Lower lobe of right lung (tissue), 2 donors: ENCODE results near the gene TEKT5. TPM values are rescaled to one million over a fixed set of nuclear protein-coding genes. Genes with fewer than 3 reads are reported as not detected.
A peak's percentile ranks its signal among the peaks of the same experiment; 100 is the strongest.

Experiments used
- ATAC-seq, 2 donors: fragments of 200-7000 bp; cut with Tn5 transposase; one replicate each; pipeline ENCODE4 v1.9.1; 2020 to 2022; ENCODE audit warnings: mild to moderate bottlenecking in 2 of 2, moderate library complexity in 2 of 2
- DNase-seq: peaks from one replicate; pipeline ENCODE4 v3.0.0-alpha.2; 2020
- H3K27ac ChIP-seq: fragments of 200-600 bp; one replicate; pipeline ENCODE4 v1.8.0; 2022
- H3K27me3 ChIP-seq: fragments of 200-600 bp; one replicate; pipeline ENCODE4 v1.8.0; 2022; ENCODE audit warnings: low read depth
- H3K36me3 ChIP-seq: fragments of 200-600 bp; one replicate; pipeline ENCODE4 v1.8.0; 2022; ENCODE audit warnings: mild to moderate bottlenecking
- H3K4me1 ChIP-seq: fragments of 200-600 bp; one replicate; pipeline ENCODE4 v1.8.0; 2022
- H3K4me3 ChIP-seq: fragments of 200-600 bp; one replicate; pipeline ENCODE4 v1.8.0; 2022; ENCODE audit warnings: mild to moderate bottlenecking
- H3K9me3 ChIP-seq: fragments of 200-600 bp; one replicate; pipeline ENCODE4 v1.8.0; 2022
- intact Hi-C: fragments of 100-400 bp; cut with DNase I; formaldehyde crosslinking; loops from one replicate; pipeline ENCODE4 v1.11.0; 2022
- total RNA-seq: library from RNA; stranded (reverse); fragmentation: NEBNext Ultra II Directional; extraction: Animal tissue kit (Norgen Biotek cat#: 25700); gene quantifications from one replicate; pipeline ENCODE4 v1.2.1, GENCODE V29; 2021
- TF ChIP-seq, protein P1 (sequence below): fragments of 200-600 bp; IDR thresholded peaks from one replicate; pipeline ENCODE4 v1.8.0; 2022; ENCODE audit warnings: antibody characterized with exemption, mild to moderate bottlenecking
- donor health status: DM: no; HTN: yes; CAD: no; lungs with severe emphysema.

Gene TEKT5
- total RNA-seq, 1 donor from 2014 or later: not detected

DNA sequence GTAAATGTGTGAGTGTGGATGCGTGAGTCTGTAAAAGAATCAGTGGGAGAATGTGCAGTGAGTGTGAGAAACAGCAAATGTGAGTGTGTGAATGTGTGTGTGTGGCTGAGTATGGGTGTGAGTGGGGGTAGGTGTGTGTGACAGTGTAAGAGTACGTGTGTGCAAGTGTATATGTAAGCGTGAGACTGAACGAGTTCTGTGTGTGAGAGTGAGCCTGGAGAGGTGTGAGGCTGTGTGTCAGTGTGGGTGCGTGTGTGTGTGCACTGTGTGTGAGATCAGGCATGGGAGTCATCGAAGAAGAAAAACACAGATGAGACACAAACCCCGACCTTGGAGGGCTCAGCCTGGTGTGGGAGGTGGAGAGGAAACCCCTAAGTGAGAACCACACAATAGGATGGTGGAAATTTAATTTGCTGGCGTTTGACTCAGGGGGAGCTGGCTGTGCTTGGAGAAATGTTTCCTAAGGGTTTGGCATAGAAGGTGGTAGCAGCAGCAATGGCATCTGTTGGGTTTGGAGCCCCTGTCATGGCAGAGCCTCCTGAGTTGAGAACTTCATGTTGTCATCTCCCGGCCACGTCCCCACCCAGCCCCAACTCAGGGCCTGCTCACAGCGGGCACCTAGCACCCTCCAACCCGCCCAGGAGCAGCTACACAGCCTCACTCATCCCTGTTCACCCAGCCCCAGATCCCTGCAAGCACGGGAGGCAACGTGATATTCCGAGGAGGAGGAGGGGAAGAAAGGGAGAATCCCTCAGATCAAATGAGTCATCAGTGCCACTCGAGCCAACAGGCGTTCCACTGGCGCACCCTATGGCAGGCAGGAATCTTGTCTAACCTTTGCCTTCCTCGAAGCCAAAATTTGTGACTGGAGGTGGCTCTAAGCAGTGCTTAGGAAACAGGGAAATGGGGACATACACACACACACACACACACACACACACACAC is 34.6 kb upstream of the TEKT5 start:
- Histone ChIP-seq H3K4me3 (no peak overlapping the region), H3K4me1 (no peaks in the 10 kb centered on the region), H3K27ac (no peak overlapping the region), H3K27me3 (no peaks in the 10 kb centered on the region), H3K36me3 (no peaks in the 10 kb centered on the region), H3K9me3 (no peaks in the 10 kb centered on the region)
- TF ChIP-seq, protein P1, sequence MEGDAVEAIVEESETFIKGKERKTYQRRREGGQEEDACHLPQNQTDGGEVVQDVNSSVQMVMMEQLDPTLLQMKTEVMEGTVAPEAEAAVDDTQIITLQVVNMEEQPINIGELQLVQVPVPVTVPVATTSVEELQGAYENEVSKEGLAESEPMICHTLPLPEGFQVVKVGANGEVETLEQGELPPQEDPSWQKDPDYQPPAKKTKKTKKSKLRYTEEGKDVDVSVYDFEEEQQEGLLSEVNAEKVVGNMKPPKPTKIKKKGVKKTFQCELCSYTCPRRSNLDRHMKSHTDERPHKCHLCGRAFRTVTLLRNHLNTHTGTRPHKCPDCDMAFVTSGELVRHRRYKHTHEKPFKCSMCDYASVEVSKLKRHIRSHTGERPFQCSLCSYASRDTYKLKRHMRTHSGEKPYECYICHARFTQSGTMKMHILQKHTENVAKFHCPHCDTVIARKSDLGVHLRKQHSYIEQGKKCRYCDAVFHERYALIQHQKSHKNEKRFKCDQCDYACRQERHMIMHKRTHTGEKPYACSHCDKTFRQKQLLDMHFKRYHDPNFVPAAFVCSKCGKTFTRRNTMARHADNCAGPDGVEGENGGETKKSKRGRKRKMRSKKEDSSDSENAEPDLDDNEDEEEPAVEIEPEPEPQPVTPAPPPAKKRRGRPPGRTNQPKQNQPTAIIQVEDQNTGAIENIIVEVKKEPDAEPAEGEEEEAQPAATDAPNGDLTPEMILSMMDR: no peak
- DNase-seq (no peak), ATAC-seq (peak; percentile 34 to 83)
- intact Hi-C loops: loop anchor here (10.0 kb wide), 1 partner anchor 215 kb away; no protein-coding TSS in a partner anchor

DNA sequence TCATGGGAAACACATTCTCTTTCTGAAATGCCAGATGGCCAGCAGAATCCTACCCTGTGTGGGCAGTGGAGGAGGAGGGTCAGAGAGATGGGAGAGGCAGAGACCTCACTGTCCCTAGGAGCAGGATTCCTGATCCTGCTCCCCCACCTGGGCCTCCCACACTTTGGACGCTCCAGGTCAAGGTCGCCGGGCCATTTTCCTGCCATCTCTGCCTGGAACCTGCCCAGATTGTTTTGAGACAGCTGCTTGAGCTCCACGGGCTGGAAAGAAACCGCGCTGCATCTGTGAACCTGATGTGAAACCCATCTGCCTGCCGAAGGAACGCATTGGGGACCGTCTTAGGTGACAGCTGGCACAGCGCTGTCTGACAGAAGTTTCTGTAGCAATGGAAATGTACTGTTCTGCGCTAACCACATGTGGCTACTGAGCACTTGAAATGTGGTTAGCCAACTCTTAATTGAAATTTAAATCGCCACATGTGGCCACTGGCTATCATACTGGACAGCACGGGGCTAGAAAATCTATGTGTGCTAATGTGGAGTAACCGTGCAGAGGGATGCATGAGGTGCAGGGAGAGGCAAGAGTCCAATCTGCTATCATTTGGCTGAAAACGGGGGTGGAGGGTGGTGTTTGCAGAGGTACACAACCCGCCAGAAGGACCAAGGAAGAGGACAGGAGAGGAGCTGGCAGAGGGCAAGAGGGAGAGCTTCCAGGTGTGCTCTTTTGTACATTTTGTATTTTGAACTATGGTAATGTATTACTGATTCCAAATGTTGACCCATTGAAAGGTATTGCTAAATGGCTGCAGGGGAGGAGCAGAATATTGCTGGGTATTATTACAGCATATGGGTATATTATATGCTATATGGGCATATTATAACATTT is 33.5 kb upstream of the TEKT5 start:
- no peak for ATAC-seq
- TF ChIP-seq, protein P1: no peak

DNA sequence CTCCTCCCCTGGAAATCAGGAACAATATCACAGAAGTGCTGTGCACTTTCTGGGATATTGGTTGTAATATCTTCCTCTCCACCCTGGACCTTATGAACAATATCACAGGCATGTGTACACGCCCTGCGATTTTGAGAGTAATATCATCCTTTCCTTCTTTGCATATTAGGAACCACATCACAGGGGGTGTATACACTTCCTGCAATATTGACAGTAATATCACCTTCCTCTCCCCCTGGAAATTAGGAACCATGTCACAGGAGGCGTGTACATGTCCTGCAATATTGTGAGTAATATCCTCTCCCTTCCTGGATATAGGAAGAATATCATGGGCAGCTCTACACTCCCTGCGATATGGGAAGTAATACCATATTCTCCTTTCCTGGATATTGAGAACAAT is 14.2 kb upstream of the TEKT5 start:
- DNase-seq (no peak), ATAC-seq (no peak)
- TF ChIP-seq, protein P1: no peak
- Histone ChIP-seq H3K4me1 (no peaks in the 10 kb centered on the region), H3K36me3 (no peaks in the 10 kb centered on the region), H3K27ac (no peak overlapping the region), H3K4me3 (no peak overlapping the region), H3K27me3 (no peaks in the 10 kb centered on the region), H3K9me3 (no peaks in the 10 kb centered on the region)
- intact Hi-C loops: no loop called here

More for the DNA sequence above, 33.5 kb upstream of the TEKT5 start:
- no peaks in the 10 kb centered on the region for H3K36me3 ChIP-seq
- no peak overlapping the region for H3K4me3 ChIP-seq
- intact Hi-C loops: no loop called here
- H3K4me1 ChIP-seq: no peaks in the 10 kb centered on the region
- H3K9me3 ChIP-seq: no peaks in the 10 kb centered on the region
- H3K27ac ChIP-seq: no peak overlapping the region
- no peaks in the 10 kb centered on the region for H3K27me3 ChIP-seq
- DNase-seq: no peak

DNA sequence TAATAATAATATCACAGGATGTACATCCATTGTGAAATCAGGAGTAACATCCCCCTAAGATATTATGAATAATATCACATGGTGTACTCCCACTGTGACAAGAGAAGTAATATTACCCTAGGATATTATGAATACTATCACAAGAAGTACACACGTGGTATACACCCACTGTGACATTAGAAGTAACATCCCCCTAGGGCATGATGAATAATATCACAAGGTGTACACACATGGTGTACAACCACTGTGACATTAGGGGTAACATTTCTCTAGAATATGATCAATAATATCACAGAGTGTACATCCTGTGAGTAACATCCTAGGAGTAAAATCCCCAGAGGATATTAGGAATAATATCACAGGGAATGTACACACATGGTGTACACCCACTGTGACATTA is 5.0 kb upstream of the TEKT5 start:
- H3K4me3 ChIP-seq: no peak overlapping the region
- no peak for DNase-seq
- TF ChIP-seq, protein P1: no peak
- no peak overlapping the region for H3K27ac ChIP-seq
- intact Hi-C loops: no loop called here
- ATAC-seq: no peak
- no peaks in the 10 kb centered on the region for H3K27me3 ChIP-seq
- H3K36me3 ChIP-seq: no peaks in the 10 kb centered on the region
- H3K9me3 ChIP-seq: no peaks in the 10 kb centered on the region
- H3K4me1 ChIP-seq: no peaks in the 10 kb centered on the region

DNA sequence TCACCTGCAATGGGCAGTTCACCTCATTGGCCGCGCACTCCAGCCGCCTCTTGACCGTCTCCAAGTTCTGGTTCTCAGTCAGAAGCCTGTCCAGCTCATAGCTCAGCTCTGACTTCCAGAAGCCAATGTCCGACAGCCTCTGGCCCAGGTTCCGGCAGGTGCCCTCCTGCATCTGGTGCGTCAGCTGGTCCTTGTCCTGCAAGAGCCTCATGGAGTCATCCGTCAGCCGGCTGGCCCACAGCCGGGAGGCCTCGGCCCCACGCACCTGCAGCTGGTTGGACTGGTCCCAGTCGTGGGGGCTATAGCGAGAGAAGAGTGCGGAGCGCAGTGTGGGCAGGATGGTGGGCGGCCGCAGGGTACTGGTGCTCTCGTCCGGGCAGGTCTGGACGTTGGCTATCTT is 424 bp downstream of the TEKT5 start:
- H3K27ac ChIP-seq: no peak overlapping the region
- DNase-seq (no peak), ATAC-seq (no peak)
- H3K4me1 ChIP-seq: no peaks in the 10 kb centered on the region
- no peak overlapping the region for H3K4me3 ChIP-seq
- TF ChIP-seq, protein P1: no peak
- H3K27me3 ChIP-seq: no peaks in the 10 kb centered on the region
- H3K9me3 ChIP-seq: no peaks in the 10 kb centered on the region
- intact Hi-C loops: no loop called here
- H3K36me3 ChIP-seq: no peaks in the 10 kb centered on the region
